Ovary (tissue), 9 donors: ENCODE measurements around the gene BTBD9. TPM values are rescaled to one million over a fixed set of nuclear protein-coding genes. Genes with fewer than 3 reads are reported as not detected.

ENCODE experiments used
- DNase-seq, 5 donors: peaks; one replicate each; pipeline ENCODE4 v3.0.0-alpha.2; 2019 to 2020
- H3K27ac ChIP-seq, 2 donors: fragments of 200-600 bp; one replicate each; pipeline versions ENCODE4 v1.5.1 to v1.8.0; 2019 to 2022
- H3K27me3 ChIP-seq: fragments of 200-600 bp; one replicate; pipeline ENCODE4 v1.8.0; 2022
- H3K36me3 ChIP-seq: fragments of 200-600 bp; sonication (generic); one replicate; pipeline ENCODE4 v1.5.1; 2019
- H3K4me1 ChIP-seq: one replicate; pipeline ENCODE4 v1.8.1; 2013; ENCODE audit warnings: mild to moderate bottlenecking, moderate library complexity; ENCODE audit not compliant: insufficient read depth
- H3K4me3 ChIP-seq: fragments of 200-600 bp; sonication (generic); one replicate; pipeline ENCODE4 v1.5.1; 2017
- H3K9me3 ChIP-seq, 2 donors: fragments of 200-600 bp in 1 of 2; sonication (generic) in 1 of 2; one replicate each; pipeline versions ENCODE4 v1.5.1 to v1.8.1; 2013 to 2019; ENCODE audit warnings: mild to moderate bottlenecking in 1 of 2, moderate library complexity in 1 of 2
- CTCF ChIP-seq, 3 donors: fragments of 450-650 bp in 2 of 3; fragments of 200-600 bp in 1 of 3; IDR thresholded peaks; one replicate each; pipeline versions ENCODE4 v1.5.1 to v1.8.0; 2016 to 2022; ENCODE audit warnings: antibody characterized with exemption in 3 of 3, mild to moderate bottlenecking in 1 of 3
- EP300 ChIP-seq: sonication (generic); formaldehyde crosslinking; IDR thresholded peaks from one replicate; pipeline ENCODE4 v1.6.1; 2017; ENCODE audit warnings: antibody characterized with exemption
- POLR2A ChIP-seq: fragments of 450-650 bp; IDR thresholded peaks from one replicate; pipeline ENCODE4 v1.6.1; 2017; ENCODE audit warnings: antibody characterized with exemption, mild to moderate bottlenecking, moderate library complexity
- WGBS, 3 donors: extraction: QIAGEN DNeasy Blood & Tissue Kit in 1 of 3; methylation state at CpG; one replicate each; pipeline versions ENCODE4 v1.1.5 to v1.1.7; 2013 to 2017; 5-methylcytosine and 5-hydroxymethylcytosine counted together
- intact Hi-C, 4 donors: fragments of 100-400 bp; cut with DNase I; formaldehyde crosslinking; loops; one replicate each; pipeline versions ENCODE4 v1.11.0 to v1.15.1; 2022 to 2023
- polyA plus RNA-seq, 2 donors: library from polyadenylated mRNA; stranded (reverse); fragments of 200-250 nt in 1 of 2; fragments of 350-450 nt in 1 of 2; fragmentation: Illumina TruSeq in 1 of 2; extraction: RNeasy Lipid Tissue Mini Kit (QIAGEN cat#74804) in 1 of 2; gene quantifications; one replicate each; pipeline ENCODE4 v1.2.3, GENCODE V29; 2013 to 2014
- total RNA-seq, 7 donors: library from RNA; depleted of rRNA in 2 of 7; stranded (reverse); fragments of >200 nt in 2 of 7; fragmentation: NEBNext Ultra II Directional in 3 of 7; extraction: Animal tissue kit (Norgen Biotek cat#: 25700) in 3 of 7; gene quantifications; one replicate each; pipeline versions ENCODE4 v1.1.0 to v1.2.4, GENCODE V29; 2016 to 2023
- donor health status: DM: no; HTN: no; CAD: no; lungs with moderate emphysema.
- donor health status: DM: no; HTN: no; CAD: no.
- donor health status: Bipolar disorder and iron deficiency.
- donor health status: DM: yes; HTN: yes; CAD: no.
- donor health status: DM: no; HTN: no; CAD: no.
- donor health status: DM: yes; HTN: yes; CAD: no.

BTBD9 gene
- total and polyA plus RNA-seq, 9 donors: 7.2 to 28.8 (median 21.0) TPM

GRCh38 chr6:38150681-38151296 is 488.9 kb downstream of the BTBD9 start:
- TF ChIP-seq EP300 (no peak), POLR2A (no peak), CTCF (IDR thresholded peaks at IDR 0.05) (no peak)
- no peak for DNase-seq
- Histone ChIP-seq H3K27ac (no peak overlapping the region), H3K4me3 (no peak overlapping the region), H3K9me3 (no peaks in the 10 kb centered on the region), H3K4me1 (no peaks in the 10 kb centered on the region), H3K27me3 (no peaks in the 10 kb centered on the region), H3K36me3 (no peaks in the 10 kb centered on the region)
- WGBS, 3 donors: 88 to 92% (median 89%) methylated on average over 11 of the region's 11 CpGs
- intact Hi-C loops: no loop called here

- no peak for DNase-seq
- Histone ChIP-seq H3K36me3 (no peaks in the 10 kb centered on the region), H3K27me3 (no peaks in the 10 kb centered on the region), H3K4me1 (no peaks in the 10 kb centered on the region), H3K9me3 (no peaks in the 10 kb centered on the region), H3K27ac (no peak overlapping the region), H3K4me3 (no peak overlapping the region)
- intact Hi-C loops: no loop called here
- 64 to 92% (median 84%) methylated on average over 3 of the region's 3 CpGs for WGBS, 3 donors
- TF ChIP-seq CTCF (IDR thresholded peaks at IDR 0.05) (no peak), POLR2A (no peak), EP300 (no peak)
Measured at GRCh38 chr6:38150021-38150420, 489.7 kb downstream of the BTBD9 start.

- intact Hi-C loops: no loop called here
- no peak for DNase-seq
- no peaks in the 10 kb centered on the region for H3K4me1 ChIP-seq
- H3K36me3 ChIP-seq: no peaks in the 10 kb centered on the region
- TF ChIP-seq EP300: no peak
- TF ChIP-seq CTCF (IDR thresholded peaks at IDR 0.05): no peak
- TF ChIP-seq POLR2A: no peak
- no peak overlapping the region for H3K27ac ChIP-seq
- 80 to 99% (median 95%) methylated on average over 2 of the region's 2 CpGs for WGBS, 3 donors
- H3K27me3 ChIP-seq: no peaks in the 10 kb centered on the region
- no peaks in the 10 kb centered on the region for H3K9me3 ChIP-seq
- no peak overlapping the region for H3K4me3 ChIP-seq
Measured at GRCh38 chr6:38149531-38149930, 490.2 kb downstream of the BTBD9 start.

DNA sequence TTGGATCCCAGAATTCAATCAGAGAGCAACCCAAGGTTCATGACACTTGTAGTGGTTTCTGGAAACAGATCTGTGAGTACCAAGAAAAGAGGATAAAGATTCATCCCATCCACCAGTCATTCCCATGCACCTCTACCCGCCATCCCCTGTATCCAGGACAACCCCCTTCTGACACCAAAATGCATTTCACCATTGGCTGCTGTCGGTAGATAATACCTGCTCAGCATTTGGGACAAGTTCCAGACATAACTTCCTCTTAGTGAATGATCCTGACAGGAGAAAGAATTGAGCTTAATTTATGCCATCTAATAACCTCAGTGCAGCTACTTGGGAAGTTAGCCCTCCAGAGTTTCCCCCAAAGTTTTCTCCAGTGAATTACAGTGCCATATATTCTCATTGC is 491.1 kb downstream of the BTBD9 start:
- no peaks in the 10 kb centered on the region for H3K27me3 ChIP-seq
- H3K36me3 ChIP-seq: no peaks in the 10 kb centered on the region
- intact Hi-C loops: no loop called here
- no peak overlapping the region for H3K4me3 ChIP-seq
- TF ChIP-seq CTCF (IDR thresholded peaks at IDR 0.05) (no peak), EP300 (no peak), POLR2A (no peak)
- no peak for DNase-seq
- H3K9me3 ChIP-seq: no peaks in the 10 kb centered on the region
- WGBS, 3 donors: 95 to 98% (median 96%) methylated on average over 2 of the region's 2 CpGs
- no peak overlapping the region for H3K27ac ChIP-seq
- H3K4me1 ChIP-seq: no peaks in the 10 kb centered on the region
